GM12874 (cell line): ENCODE results near the gene KIF19.

Experiments
- CTCF ChIP-seq: IDR thresholded peaks from 2 replicates; pipeline ENCODE4 v1.5.1; 2011; ENCODE audit warnings: low read depth, mild to moderate bottlenecking, control low read depth, low read length, moderate library complexity; ENCODE audit not compliant: insufficient read depth

Gene KIF19

GRCh38 chr17:74336307-74336706 lies 10.3 kb downstream of the KIF19 start:
- no peak for TF ChIP-seq CTCF

- TF ChIP-seq CTCF, result no peak
These were observed 11.9 kb downstream of the KIF19 start for GRCh38 chr17:74337834-74338500.

GRCh38 chr17:74339537-74340195 lies 13.6 kb downstream of the KIF19 start:
- no peak for TF ChIP-seq CTCF

- no peak for TF ChIP-seq CTCF
These were observed 14.5 kb downstream of the KIF19 start for GRCh38 chr17:74340470-74341023.

- TF ChIP-seq CTCF, result no peak
These were observed 16.2 kb downstream of the KIF19 start for GRCh38 chr17:74342224-74342623.

GRCh38 chr17:74343121-74343520 lies 17.1 kb downstream of the KIF19 start:
- no peak for TF ChIP-seq CTCF

- no peak for TF ChIP-seq CTCF
These were observed 17.7 kb downstream of the KIF19 start for GRCh38 chr17:74343526-74344284.
